GM20431 (cell line): Measurements from ENCODE around the gene PITPNM1.
"Not testable (repeated sequence)": the region's sequence is repeated elsewhere in the genome, so short reads cannot be mapped to it uniquely, and the experiment has no call there.

Source experiments
- in situ Hi-C: fragments of 300-500 bp; cut with MseI, MboI; formaldehyde crosslinking; loops from one replicate; pipeline ENCODE4 v1.15.0; 2020; ENCODE audit warnings: low sequenced_read_pairs; ENCODE audit not compliant: unreplicated experiment

The PITPNM1 gene

DNA sequence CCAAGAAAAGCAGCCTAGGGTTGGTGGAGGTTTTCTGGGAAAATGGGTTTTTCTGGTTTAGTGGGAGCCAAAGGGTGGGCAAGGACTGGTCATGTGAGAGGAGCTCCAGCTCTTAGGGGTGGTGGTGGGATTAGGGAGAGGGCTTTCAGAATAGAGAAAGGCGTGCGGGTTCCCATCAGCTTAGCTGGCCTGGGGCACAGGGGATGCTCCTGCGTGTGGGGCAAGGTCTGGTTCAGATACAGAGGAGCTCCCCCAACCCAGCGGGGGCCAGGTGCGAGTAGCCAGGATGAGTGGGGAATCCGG lies 36.8 kb downstream of the PITPNM1 start:
- in situ Hi-C loops = no loop called here

- in situ Hi-C loops = no loop called here
These were observed 37.1 kb downstream of the PITPNM1 start for GRCh38 chr11:67468056-67468455.

DNA sequence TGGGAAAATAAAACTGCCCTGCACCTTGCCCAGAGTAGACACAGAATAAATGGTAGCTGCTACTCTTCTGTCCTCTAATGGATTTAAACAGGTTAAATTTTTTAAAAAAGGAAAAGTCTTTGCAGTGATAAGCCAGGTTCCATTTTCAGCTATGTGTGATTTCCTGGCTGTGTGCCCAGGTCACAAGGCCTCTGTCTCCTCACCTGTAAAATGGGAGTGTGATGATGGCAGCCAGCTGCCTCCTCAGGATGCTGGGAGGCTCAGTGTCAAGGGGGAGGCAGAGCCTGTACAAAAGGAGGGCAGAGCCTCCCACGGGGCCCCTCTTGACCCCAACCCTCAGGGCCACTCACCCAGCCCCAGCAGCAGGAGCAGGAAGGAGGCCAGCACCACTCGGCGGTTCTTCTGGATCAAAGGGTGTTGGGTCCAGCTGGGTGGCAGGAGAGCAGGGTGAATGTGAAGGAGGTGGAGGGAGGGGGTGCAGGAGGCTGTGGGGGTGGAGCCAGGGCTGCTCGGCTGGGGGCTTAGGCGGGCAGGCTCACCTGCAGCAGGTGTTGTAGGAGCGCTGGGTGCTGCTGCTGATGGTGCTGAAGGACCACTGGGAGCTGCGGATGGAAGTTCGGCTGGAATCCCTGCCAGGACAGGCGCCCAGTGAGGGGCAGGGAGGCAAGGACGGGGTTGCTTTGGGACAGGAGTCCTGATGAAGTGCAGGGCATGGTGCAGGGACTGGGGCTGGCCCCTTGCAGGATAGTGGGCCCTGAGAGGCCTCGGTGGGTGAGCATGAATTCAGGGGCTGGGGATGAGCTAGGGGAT lies 38.0 kb downstream of the PITPNM1 start:
- in situ Hi-C loops = no loop called here

- in situ Hi-C loops = no loop called here
These were observed 38.8 kb downstream of the PITPNM1 start for GRCh38 chr11:67466367-67466766.

DNA sequence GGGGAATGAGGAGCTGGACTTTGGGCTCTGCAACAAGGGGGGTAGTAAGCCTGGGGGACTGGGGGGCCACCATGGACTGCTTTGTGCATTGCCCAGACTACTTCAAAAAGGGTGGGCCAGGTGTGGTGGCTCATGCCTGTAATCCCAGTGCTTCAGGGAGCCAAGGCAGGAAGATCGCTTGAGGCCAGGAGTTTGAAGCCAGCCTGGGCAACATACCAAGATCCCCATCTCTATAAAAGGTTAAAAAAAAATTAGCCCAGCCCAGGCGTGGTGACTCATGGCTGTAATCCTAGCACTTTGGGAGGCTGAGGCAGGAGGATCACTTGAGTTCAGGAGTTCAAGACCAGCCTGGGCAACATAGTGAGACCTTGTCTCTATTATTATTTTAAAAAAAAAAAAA lies 39.6 kb downstream of the PITPNM1 start:
- in situ Hi-C loops = not testable (repeated sequence)

DNA sequence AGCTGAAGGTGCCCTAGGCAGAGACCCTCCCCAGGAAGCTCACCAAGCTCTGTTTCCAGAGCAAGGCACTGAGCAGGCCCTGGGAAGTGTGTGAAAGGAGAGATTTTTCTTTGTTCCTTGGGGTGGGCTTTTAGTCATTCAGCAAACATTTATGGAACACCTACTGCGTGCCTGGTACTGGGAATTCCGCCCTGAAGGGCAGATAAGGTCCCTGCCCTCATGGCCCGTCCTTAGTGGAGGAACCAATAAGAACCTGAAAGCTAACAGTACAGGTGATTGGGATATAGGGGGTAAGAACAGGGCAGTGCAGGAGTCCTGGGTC lies 40.0 kb downstream of the PITPNM1 start:
- in situ Hi-C loops = no loop called here

DNA sequence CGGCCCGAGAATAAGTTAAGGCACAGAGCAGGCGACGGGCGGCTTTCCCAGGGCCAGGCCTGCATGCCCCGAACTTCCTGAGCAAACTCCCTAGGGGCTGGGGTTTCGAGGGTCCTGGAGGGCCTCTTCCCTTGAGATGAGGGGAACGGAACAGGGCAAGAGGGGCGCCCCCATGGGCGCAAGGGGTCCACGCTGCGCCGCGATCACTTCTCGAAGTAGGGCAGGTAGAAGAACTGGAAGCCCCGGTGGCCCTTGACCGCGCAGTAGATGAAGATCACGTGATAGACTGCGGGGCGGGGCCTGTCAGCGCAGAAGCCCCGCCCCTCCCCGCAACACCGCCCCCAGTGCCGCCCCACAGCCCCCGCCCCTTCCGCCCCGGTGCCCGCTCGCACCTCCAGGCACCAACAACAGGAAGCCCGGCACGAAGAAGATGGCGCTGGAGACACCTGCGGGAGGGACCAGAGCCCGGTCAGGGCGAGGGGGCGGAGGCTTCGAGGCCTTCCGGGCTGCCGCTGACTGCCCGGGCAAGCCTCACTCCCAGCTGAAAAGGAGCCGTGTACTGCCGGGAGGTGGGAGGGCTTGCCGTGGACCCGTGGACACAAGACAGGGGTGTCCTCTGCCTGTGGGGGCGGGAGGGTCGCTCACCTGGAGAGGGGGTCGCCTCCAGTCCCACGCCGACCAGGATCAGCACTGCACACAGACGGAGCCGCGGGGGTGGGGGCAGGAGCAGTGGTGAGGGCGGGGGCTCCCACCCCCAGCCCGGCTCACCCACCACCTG lies 40.6 kb downstream of the PITPNM1 start:
- in situ Hi-C loops = no loop called here

GRCh38 chr11:67463680-67464410 lies 41.3 kb downstream of the PITPNM1 start:
- in situ Hi-C loops = no loop called here

- in situ Hi-C loops = no loop called here
These were observed 42.0 kb downstream of the PITPNM1 start for GRCh38 chr11:67463186-67463585.

DNA sequence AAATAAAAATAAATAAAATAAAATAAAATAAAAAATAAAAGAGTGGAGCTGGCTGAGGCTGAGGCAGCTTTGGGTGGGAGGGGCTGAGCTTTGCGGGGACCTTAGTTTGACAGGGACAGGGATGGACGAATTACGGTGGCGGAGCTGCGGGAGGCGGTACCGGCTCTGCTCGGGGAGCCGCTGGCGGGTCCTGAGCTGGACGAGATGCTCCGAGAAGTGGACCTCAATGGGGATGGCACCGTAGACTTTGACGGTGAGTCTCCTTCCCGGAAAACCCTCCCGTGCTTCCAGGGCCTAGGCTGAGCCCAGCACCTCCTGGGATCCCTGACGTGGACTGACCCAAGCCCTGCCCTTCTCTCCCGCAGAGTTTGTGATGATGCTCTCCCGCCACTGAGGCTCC lies 46.9 kb downstream of the PITPNM1 start:
- in situ Hi-C loops = no loop called here

DNA sequence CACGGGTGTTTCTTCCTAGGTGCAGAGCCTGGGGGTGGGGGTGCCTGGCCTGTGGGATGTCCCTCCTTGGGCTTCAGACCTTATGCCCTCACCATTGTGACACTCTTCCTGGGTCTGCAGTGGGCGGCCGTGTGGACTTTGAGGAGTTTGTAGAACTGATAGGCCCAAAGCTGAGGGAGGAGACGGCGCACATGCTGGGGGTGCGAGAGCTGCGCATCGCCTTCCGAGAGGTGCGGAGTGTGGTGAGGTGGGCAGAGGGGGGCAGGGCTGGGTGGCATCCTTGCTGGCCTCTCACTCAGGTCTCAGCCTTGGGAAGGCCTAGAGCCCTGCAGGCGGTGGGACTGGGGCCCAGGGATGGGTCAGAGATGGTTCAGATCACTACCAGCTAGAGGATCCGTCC lies 47.7 kb downstream of the PITPNM1 start:
- in situ Hi-C loops = no loop called here

- in situ Hi-C loops = no loop called here
These were observed 49.0 kb downstream of the PITPNM1 start for GRCh38 chr11:67456068-67456705.

DNA sequence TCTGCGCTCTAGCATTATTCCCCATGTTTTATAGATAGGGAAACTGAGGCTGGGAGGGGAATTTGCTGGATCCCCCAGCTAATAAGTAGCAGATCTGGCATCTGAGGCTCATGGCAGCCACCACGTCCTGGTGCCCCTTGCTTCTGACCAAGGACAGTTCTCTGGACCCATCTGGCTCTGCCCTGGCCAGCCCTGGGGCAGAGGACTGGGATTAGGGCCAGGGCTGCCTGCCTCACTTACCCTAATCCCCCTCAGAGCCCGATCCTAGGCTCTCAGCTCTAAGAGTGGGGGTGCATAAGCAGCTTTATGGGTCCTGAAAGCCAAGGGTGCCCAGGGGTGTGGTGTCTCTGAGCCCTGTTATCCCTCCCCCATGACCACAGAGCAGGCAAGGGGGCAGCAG lies 50.1 kb downstream of the PITPNM1 start, which contains the start of gene CABP4:
Gene CABP4 (plus strand): TSS at position 301 of the 400 bp plus-strand sequence. CDS start 70 bp downstream, at position 371.
- in situ Hi-C loops = no loop called here

- in situ Hi-C loops = no loop called here
These were observed 51.1 kb downstream of the PITPNM1 start for GRCh38 chr11:67453816-67454732.

- in situ Hi-C loops = no loop called here
These were observed 52.8 kb downstream of the PITPNM1 start, which contains the start of gene GPR152 for GRCh38 chr11:67452141-67452952. Gene GPR152 (minus strand): TSS chr11:67452729. CDS start chr11:67452724, 5 bp downstream.

GRCh38 chr11:67451658-67451976 lies 53.5 kb downstream of the PITPNM1 start:
- in situ Hi-C loops = no loop called here

DNA sequence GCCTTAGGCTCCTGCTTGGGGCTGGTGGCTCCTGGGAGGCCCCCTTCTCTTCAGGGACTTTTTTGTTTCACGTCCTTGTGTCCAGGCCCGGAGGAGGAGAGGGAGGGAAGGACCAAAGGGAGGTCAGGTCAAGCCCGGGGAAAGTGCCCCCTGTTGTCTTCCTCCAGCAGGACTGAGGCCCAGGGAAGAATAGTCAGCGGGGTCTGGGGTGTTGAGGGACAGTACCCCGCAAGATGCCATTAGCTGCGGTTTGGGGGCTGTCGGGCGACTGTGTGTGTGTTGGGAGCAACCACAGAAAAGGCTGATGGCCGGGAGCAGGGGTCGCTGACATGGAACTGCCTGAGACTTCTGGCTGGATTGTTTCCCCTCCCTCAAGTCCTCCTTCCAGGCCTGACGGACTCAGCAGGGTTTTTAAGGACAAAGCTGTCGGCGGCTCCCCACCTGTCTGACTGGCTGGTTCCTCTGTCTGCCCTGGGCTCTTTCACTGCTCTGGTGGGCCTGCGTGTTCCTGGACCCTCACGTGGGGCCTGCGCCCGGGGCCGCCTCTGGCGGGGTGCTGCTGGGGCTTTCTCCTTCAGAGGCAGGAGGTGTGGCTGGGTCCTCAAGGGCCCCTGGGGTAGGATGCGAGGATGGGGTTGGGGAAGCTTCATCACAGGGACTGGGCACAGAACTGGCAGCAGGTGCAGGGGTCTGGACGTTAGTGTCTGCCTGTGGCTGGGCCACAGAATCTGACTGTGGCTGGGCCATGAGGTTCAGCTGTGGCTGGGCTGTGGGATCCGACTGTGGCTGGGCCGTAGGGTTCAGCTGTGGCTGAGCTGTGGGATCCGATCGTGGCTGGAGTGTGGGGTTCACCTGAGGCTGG lies 54.1 kb downstream of the PITPNM1 start:
- in situ Hi-C loops = no loop called here
